HK-2 (cell line): ENCODE results near the gene CD244.

Experiments
- DNase-seq: peaks from one replicate; pipeline ENCODE4 v3.0.0-alpha.2; 2018; ENCODE audit not compliant: unreplicated experiment

The CD244 gene

DNA sequence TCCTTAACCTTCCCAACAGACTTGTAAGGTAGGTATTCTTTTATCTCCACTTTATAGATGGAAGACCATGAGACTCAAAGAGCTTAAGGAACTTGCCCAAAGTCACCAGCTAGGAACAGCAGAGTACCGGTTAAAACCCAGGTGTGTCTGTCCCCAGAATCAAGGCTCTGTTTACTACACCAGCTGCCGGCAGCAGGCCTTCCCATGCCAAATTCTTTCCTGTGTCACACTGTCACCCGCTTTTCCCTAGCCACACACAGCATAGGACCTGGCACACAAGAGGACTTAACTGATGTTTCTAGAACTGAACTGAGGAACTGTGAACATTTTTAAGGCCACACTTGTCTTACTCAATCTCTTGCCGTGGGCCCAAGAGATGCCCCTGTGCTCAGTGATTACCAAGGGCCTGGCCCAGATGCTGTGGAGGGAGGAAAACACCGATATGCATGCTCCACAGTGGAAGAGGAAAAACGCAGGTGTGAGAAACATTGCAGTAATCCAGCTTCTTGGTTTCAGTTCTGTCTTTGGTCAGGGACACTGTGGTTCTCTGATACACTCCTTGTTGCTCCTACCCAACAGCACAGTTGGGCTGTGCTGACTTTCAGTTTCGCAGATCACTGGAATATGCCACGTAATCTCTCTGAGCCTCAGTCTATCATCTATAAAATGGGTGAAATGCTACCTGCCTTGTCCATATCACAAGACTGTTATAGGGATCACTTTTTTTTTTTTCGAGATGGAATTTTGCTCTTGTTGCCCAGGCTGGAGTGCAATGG lies 80.6 kb downstream of the CD244 start:
- DNase-seq: no peak

GRCh38 chr1:160781186-160781766 lies 81.4 kb downstream of the CD244 start:
- DNase-seq: no peak

DNA sequence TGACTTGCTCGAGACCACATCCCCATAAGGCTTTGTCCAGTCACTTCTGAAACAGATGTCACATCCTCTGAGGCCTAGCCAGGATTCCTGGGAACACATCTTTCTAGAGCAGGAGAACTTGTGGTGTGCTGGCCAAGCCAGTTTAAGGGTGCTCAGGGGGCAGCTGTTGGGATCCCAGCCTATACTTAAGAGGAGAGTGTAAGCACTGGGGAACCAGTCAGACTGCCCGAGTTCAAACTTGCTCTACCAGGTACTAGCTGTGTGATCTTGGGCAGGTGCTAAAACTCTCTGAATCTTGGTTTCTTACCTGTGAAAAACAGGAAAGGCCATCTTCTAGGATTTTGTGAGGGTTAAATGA lies 82.3 kb downstream of the CD244 start:
- no peak for DNase-seq
